ENCODE data around the gene CDK14.

The CDK14 gene

GRCh38 chr7:90747516-90747915, 151.4 kb downstream of the CDK14 start:
- Histone ChIP-seq H3K9me3 (no peaks in the 10 kb centered on the region; the same call in 1 of the 2 replicates), H3K4me3 (ENCODE audit: low read depth, low read length) (no peak overlapping the region), H3K4me1 (no peaks in the 10 kb centered on the region), H3K27me3 (no peaks in the 10 kb centered on the region), H3K36me3 (no peaks in the 10 kb centered on the region)
- no peak for TF ChIP-seq CTCF (IDR thresholded peaks at IDR 0.05; ENCODE audit: low read depth, low read length)
- no peak for DNase-seq

- Histone ChIP-seq H3K4me1 (no peaks in the 10 kb centered on the region), H3K4me3 (ENCODE audit: low read depth, low read length) (no peak overlapping the region), H3K36me3 (no peaks in the 10 kb centered on the region), H3K9me3 (no peaks in the 10 kb centered on the region; the same call in 1 of the 2 replicates), H3K27me3 (no peaks in the 10 kb centered on the region)
- DNase-seq: no peak
- TF ChIP-seq CTCF (IDR thresholded peaks at IDR 0.05; ENCODE audit: low read depth, low read length): no peak
These were observed 153.1 kb downstream of the CDK14 start for GRCh38 chr7:90749262-90749661.

- Histone ChIP-seq H3K9me3 (no peaks in the 10 kb centered on the region; the same call in 1 of the 2 replicates), H3K4me1 (no peaks in the 10 kb centered on the region), H3K27me3 (no peaks in the 10 kb centered on the region), H3K36me3 (no peaks in the 10 kb centered on the region), H3K4me3 (ENCODE audit: low read depth, low read length) (no peak overlapping the region)
- no peak for TF ChIP-seq CTCF (IDR thresholded peaks at IDR 0.05; ENCODE audit: low read depth, low read length)
- no peak for DNase-seq
These were observed 153.7 kb downstream of the CDK14 start for GRCh38 chr7:90749774-90750173.

GRCh38 chr7:90751595-90751994, 155.5 kb downstream of the CDK14 start:
- DNase-seq: no peak
- no peak for TF ChIP-seq CTCF (IDR thresholded peaks at IDR 0.05; ENCODE audit: low read depth, low read length)
- Histone ChIP-seq H3K27me3 (no peaks in the 10 kb centered on the region), H3K4me1 (no peaks in the 10 kb centered on the region), H3K36me3 (no peaks in the 10 kb centered on the region), H3K4me3 (ENCODE audit: low read depth, low read length) (no peak overlapping the region), H3K9me3 (no peaks in the 10 kb centered on the region; the same call in 1 of the 2 replicates)

GRCh38 chr7:90752051-90752450, 155.9 kb downstream of the CDK14 start:
- Histone ChIP-seq H3K27me3 (no peaks in the 10 kb centered on the region), H3K36me3 (no peaks in the 10 kb centered on the region), H3K4me3 (ENCODE audit: low read depth, low read length) (no peak overlapping the region), H3K9me3 (no peaks in the 10 kb centered on the region; the same call in 1 of the 2 replicates), H3K4me1 (no peaks in the 10 kb centered on the region)
- no peak for DNase-seq
- no peak for TF ChIP-seq CTCF (IDR thresholded peaks at IDR 0.05; ENCODE audit: low read depth, low read length)

- H3K9me3 ChIP-seq: no peaks in the 10 kb centered on the region
- H3K27me3 ChIP-seq: no peaks in the 10 kb centered on the region
- no peak for TF ChIP-seq CTCF (IDR thresholded peaks at IDR 0.05; ENCODE audit: low read depth, low read length)
- H3K4me3 ChIP-seq (ENCODE audit: low read depth, low read length): no peak overlapping the region
- DNase-seq: no peak
- no peaks in the 10 kb centered on the region for H3K36me3 ChIP-seq
- no peaks in the 10 kb centered on the region for H3K4me1 ChIP-seq
These were observed 158.9 kb downstream of the CDK14 start for GRCh38 chr7:90755041-90755440.

All from BE2C (cell line).